NCI-H774 (cell line): ENCODE results near the gene IHH.

Experiments used
- DNase-seq: peaks from one replicate; lab custom pipeline; 2025; lab: John Stamatoyannopoulos, UW

IHH gene

DNA sequence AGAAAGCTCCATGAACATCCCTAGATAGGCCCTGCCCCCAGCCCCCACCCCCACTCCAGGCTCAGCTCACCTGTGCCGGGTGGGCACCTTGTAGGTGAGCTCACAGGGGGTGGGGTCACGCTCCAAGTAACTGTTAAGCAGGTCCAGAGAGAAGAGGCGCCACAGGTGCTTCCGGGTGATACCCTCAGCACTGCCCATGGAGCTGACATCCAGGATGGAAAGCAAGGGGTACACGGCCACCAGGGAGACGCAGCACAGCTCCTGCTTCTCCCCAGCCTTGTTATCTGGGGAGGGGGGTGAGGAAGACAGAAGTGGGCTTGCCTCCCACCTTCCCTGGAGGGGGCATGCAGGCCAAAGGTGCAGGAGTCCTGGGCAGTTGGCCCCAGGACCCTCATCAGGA, 41.3 kb downstream of the IHH start:
- DNase-seq, result no peak

GRCh38 chr2:219018726-219019125, 42.0 kb downstream of the IHH start:
- DNase-seq, result no peak

- no peak for DNase-seq
Observed at GRCh38 chr2:219018286-219018685, 42.4 kb downstream of the IHH start.

DNA sequence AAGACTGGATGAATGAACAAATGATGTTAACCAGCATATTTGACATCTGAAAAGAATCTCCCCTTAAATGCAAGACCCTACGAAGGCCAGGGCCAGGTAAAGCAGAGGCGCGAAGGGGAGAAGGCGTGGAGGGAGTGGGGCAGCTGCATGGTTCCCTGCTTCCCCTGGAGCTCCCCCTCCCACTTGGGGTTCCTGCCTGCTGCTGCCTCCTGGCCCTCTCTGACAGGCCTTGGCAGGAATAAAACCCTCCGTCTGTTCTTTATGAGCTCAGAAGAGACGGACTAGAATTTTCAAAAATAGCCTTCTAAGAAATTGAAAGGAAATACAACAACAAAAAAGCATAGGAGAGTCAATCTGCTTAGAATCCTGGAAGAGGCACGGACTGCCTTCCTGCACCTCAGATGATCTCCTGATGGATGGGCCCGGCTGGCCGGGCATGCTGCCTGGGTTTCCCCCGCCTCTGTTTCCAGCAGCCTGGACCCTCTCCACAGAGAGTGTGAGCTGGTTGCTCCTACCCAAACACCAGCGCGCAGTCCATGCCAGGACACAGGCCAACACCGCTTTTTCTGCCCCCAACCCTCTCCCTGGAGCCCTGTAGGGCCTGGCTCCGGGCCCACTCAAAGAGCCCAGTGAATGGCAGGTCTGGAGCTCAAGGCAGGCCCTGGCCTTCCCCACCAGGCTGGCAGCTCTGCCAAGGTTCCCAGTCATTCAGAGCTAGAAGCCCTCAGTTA, 43.4 kb downstream of the IHH start:
- DNase-seq, result no peak

DNA sequence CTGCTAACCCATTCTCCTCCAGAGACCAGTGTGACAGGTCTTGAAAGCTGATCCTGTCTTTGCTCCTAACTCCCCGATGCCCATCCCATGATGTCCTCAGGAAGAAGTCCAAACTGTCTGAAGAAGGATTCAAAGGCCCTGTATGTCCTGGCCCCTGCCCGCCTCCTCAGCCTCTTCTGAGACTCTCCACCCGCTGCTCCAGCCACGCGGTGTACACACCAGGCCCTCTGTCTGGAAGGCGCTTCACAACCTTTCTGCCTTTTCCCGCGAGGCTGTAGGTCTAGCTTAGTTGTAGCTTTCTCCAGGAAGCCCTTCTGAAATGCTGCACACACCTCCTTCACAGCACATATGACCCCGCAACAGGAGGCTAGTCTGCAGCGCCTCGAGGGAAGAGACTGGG, 44.0 kb downstream of the IHH start:
- no peak for DNase-seq

DNA sequence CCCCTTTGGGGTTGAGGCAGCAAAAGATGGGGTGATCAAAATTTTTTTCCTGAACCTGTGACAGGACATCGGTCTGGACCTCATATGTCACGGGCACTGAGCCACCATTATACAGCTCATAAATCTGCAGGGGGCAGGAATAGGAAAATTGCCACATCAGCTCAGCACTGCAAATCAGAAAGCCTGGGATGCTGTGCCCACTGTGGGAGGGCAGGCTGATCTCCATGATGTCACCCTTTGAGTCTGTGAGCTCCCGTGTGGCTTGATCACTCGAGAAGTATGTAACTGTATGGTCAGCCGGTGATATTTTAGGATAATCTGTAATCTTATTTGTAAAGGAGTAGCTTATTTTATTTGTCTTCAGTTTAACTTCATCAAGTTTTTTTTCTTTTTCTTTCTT, 49.8 kb downstream of the IHH start:
- no peak for DNase-seq

DNA sequence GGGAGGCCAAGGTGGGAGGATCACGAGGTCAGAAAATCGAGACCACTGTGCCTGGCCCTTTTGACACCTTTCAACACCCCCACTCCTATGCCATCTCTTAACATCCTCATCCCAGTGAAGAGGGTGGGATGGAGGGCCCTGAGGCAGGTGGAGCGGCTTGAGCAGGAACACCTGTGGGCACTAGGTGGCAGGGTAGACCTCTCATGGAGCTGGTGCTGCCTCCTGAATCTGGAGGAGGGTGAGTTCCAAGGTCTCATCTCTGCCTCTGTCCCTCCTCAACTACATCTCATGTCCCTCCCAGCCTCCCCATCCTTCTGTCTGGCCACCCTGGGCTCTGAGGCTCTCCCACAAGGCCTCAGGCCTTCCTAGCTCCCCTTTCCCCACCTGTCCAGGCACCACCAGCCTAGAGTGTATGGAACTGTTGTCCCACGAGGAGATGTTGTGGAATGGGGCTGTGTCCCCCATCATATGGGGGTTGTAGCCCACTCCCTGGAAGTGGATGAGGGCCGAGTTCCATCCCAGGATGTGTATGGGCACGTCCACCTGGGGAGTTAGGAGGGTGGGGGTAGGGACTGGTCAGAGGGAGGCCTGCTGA, 50.5 kb downstream of the IHH start:
- no peak for DNase-seq

GRCh38 chr2:219009294-219009693, 51.4 kb downstream of the IHH start:
- no peak for DNase-seq
